ENCODE measurements around the gene LAMA5.

Gene LAMA5

GRCh38 chr20:62326559-62326958, 40.6 kb downstream of the LAMA5 start:
- no peak for DNase-seq

GRCh38 chr20:62325172-62325905, 41.8 kb downstream of the LAMA5 start:
- DNase-seq, result no peak

- DNase-seq, result no peak
Measured at GRCh38 chr20:62323980-62324906, 42.9 kb downstream of the LAMA5 start.

GRCh38 chr20:62323146-62323979, 43.7 kb downstream of the LAMA5 start:
- DNase-seq, result no peak

- no peak for DNase-seq
Measured at GRCh38 chr20:62322492-62323041, 44.5 kb downstream of the LAMA5 start.

- DNase-seq, result no peak
Measured at GRCh38 chr20:62321975-62322374, 45.1 kb downstream of the LAMA5 start.

GRCh38 chr20:62321521-62321948, 45.6 kb downstream of the LAMA5 start:
- no peak for DNase-seq

GRCh38 chr20:62320581-62321354, 46.3 kb downstream of the LAMA5 start:
- no peak for DNase-seq

- no peak for DNase-seq
Measured at GRCh38 chr20:62319346-62319909, 47.7 kb downstream of the LAMA5 start.

GRCh38 chr20:62318400-62319345, 48.4 kb downstream of the LAMA5 start:
- no peak for DNase-seq

- no peak for DNase-seq
Measured at GRCh38 chr20:62317167-62317655, 49.9 kb downstream of the LAMA5 start.

GRCh38 chr20:62316331-62317166, 50.6 kb downstream of the LAMA5 start:
- no peak for DNase-seq

GRCh38 chr20:62315773-62316172, 51.3 kb downstream of the LAMA5 start:
- DNase-seq, result no peak

GRCh38 chr20:62314711-62315302, 52.3 kb downstream of the LAMA5 start:
- DNase-seq, result no peak

- DNase-seq, result no peak
Measured at GRCh38 chr20:62314339-62314638, 52.8 kb downstream of the LAMA5 start.

GRCh38 chr20:62313460-62314338, 53.4 kb downstream of the LAMA5 start:
- no peak for DNase-seq

GRCh38 chr20:62313021-62313420, 54.1 kb downstream of the LAMA5 start:
- DNase-seq, result no peak

- DNase-seq, result no peak
Measured at GRCh38 chr20:62312662-62312977, 54.5 kb downstream of the LAMA5 start.
